OCI-LY3 (cell line): ENCODE data around the gene SCN1A.

Experiments
- H2AFZ ChIP-seq: fragments of 200-600, 300-600 bp; shearing (Covaris generic); 2 replicates; pipeline ENCODE4 v1.6.0; 2014; ENCODE audit warnings: antibody characterized with exemption, low read depth, low read length
- H3K27ac ChIP-seq: fragments of 200-600, 300-600 bp; sonication (generic); 2 replicates; pipeline ENCODE4 v1.5.1; 2014; ENCODE audit warnings: mild to moderate bottlenecking, low read length, moderate library complexity, mixed read lengths
- H3K27me3 ChIP-seq: fragments of 200-600, 300-600 bp; sonication (generic); 2 replicates; pipeline ENCODE4 v1.6.1; 2014; ENCODE audit warnings: low read depth, low read length, mixed read lengths
- H3K36me3 ChIP-seq: fragments of 200-600, 300-600 bp; sonication (generic); replicated peaks from 2 replicates; pipeline ENCODE3; 2014; ENCODE audit warnings: low read depth, low read length, mixed read lengths
- H3K4me1 ChIP-seq: fragments of 300-600, 200-600 bp; sonication (generic); 2 replicates; pipeline ENCODE4 v1.6.1; 2014; ENCODE audit warnings: low read length, mixed read lengths
- H3K4me2 ChIP-seq: fragments of 200-600, 300-600 bp; sonication (generic); 2 replicates; pipeline ENCODE4 v1.6.1; 2014; ENCODE audit warnings: low read length, mixed read lengths
- H3K4me3 ChIP-seq: fragments of 300-600, 200-600 bp; sonication (generic); 2 replicates; pipeline ENCODE4 v1.5.1; 2014; ENCODE audit warnings: antibody characterized with exemption, mild to moderate bottlenecking, low read length, moderate library complexity
- H3K79me2 ChIP-seq: fragments of 300-600, 200-600 bp; shearing (Covaris generic); 2 replicates; pipeline ENCODE4 v1.6.1; 2014; ENCODE audit warnings: mild to moderate bottlenecking, low read length, mixed read lengths
- H3K9ac ChIP-seq: fragments of 300-600, 200-600 bp; shearing (Covaris generic); 2 replicates; pipeline ENCODE4 v1.6.0; 2014; ENCODE audit warnings: mild to moderate bottlenecking, low read length, moderate library complexity
- H3K9me3 ChIP-seq: fragments of 200-600, 300-600 bp; shearing (Covaris generic); 2 replicates; pipeline ENCODE4 v1.6.1; 2014; ENCODE audit warnings: low read length, mixed read lengths; ENCODE audit not compliant: insufficient read depth
- H4K20me1 ChIP-seq: fragments of 200-600, 300-600 bp; sonication (generic); 2 replicates; pipeline ENCODE4 v1.6.1; 2016; ENCODE audit warnings: low read length, mixed read lengths; ENCODE audit not compliant: insufficient read depth
- EZH2phosphoT487 ChIP-seq: fragments of 200-600 bp; shearing (Covaris generic); IDR thresholded peaks from 2 replicates; pipeline ENCODE4 v1.6.1; 2018; ENCODE audit warnings: antibody characterized with exemption, mixed run types, low read depth
- TF ChIP-seq, protein P1 (sequence below): fragments of 200-600, 300-600 bp; sonication (generic); IDR thresholded peaks from 2 replicates; pipeline ENCODE4 v1.5.1; 2014; ENCODE audit warnings: antibody characterized with exemption, low read length, low read depth

Gene SCN1A

DNA sequence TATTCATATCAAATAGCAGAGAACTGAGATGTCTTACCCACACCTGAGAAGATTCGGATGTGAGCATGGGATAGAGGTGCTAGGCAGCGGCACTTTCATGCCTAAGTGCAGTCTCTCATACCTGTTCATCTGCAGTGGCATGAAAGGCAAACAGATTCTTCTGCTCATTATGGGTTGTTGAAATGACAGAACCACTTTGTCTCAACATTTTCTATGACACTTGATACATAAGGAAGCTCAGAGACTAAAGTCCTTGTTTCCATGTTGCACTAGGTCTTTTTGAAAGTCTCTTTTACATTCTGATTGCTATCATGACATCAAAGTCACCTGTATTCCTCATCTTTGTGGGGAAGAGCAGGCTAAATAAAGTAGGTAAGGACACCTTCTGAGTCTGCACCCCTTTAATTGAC, 8.0 kb upstream of the SCN1A start:
- H3K27ac ChIP-seq = no peak overlapping the region
- H3K4me3 ChIP-seq = no peak overlapping the region
- no peak overlapping the region for H3K4me2 ChIP-seq
- no peaks in the 10 kb centered on the region for H3K9me3 ChIP-seq
- H3K79me2 ChIP-seq = no peaks in the 10 kb centered on the region
- no peaks in the 10 kb centered on the region for H4K20me1 ChIP-seq
- H3K4me1 ChIP-seq = 0 out of 2 replicates have a peak, but pooled peaks cover 4% of the 10 kb centered on the region
- TF ChIP-seq EZH2phosphoT487 = no peak
- TF ChIP-seq, protein P1, sequence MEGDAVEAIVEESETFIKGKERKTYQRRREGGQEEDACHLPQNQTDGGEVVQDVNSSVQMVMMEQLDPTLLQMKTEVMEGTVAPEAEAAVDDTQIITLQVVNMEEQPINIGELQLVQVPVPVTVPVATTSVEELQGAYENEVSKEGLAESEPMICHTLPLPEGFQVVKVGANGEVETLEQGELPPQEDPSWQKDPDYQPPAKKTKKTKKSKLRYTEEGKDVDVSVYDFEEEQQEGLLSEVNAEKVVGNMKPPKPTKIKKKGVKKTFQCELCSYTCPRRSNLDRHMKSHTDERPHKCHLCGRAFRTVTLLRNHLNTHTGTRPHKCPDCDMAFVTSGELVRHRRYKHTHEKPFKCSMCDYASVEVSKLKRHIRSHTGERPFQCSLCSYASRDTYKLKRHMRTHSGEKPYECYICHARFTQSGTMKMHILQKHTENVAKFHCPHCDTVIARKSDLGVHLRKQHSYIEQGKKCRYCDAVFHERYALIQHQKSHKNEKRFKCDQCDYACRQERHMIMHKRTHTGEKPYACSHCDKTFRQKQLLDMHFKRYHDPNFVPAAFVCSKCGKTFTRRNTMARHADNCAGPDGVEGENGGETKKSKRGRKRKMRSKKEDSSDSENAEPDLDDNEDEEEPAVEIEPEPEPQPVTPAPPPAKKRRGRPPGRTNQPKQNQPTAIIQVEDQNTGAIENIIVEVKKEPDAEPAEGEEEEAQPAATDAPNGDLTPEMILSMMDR = no peak
- no peak overlapping the region for H2AFZ ChIP-seq
- no peak overlapping the region for H3K9ac ChIP-seq
- peaks cover 12% of the 10 kb centered on the region for H3K27me3 ChIP-seq
- H3K36me3 ChIP-seq = no peaks in the 10 kb centered on the region

DNA sequence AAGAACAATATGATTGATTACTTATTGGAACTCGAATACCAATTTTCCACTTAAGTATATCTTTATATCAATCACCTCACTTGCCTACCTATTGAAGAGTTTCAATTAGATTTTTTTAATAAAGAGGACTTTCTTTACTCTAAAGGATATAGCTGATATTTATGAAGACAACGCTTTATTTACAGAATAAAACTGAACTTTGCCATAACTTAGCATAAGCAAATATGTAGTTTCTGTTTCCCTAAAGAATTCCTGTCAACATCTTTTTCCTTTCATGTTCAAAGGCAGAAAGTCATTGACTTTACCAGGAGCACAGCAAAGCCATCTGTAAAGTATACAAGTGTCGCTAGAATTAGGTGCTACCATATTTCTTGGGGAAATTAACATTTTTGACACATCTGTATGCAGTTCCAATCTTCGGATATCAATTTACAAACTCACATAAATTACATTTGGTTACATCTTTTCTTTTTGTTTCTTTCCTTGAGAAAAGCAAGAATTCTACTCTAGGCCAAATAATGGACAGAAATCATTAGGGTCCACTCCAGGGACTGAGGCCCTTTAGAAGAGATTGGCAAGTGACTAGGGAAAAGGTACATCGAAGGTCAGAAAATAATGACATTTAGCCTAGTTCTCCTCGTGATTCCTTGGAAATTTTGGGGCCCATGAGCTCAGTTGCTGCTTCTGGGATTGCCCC, 7.5 kb upstream of the SCN1A start:
- H3K27ac ChIP-seq = no peak overlapping the region
- TF ChIP-seq EZH2phosphoT487 = no peak
- TF ChIP-seq, protein P1 = no peak
- H3K9ac ChIP-seq = no peak overlapping the region
- H3K4me1 ChIP-seq = no peaks in the 10 kb centered on the region
- H4K20me1 ChIP-seq = no peaks in the 10 kb centered on the region
- no peak overlapping the region for H2AFZ ChIP-seq
- no peaks in the 10 kb centered on the region for H3K79me2 ChIP-seq
- H3K4me3 ChIP-seq = no peak overlapping the region
- peaks cover 13% of the 10 kb centered on the region for H3K27me3 ChIP-seq
- H3K36me3 ChIP-seq = no peaks in the 10 kb centered on the region
- H3K9me3 ChIP-seq = no peaks in the 10 kb centered on the region
- H3K4me2 ChIP-seq = no peak overlapping the region

DNA sequence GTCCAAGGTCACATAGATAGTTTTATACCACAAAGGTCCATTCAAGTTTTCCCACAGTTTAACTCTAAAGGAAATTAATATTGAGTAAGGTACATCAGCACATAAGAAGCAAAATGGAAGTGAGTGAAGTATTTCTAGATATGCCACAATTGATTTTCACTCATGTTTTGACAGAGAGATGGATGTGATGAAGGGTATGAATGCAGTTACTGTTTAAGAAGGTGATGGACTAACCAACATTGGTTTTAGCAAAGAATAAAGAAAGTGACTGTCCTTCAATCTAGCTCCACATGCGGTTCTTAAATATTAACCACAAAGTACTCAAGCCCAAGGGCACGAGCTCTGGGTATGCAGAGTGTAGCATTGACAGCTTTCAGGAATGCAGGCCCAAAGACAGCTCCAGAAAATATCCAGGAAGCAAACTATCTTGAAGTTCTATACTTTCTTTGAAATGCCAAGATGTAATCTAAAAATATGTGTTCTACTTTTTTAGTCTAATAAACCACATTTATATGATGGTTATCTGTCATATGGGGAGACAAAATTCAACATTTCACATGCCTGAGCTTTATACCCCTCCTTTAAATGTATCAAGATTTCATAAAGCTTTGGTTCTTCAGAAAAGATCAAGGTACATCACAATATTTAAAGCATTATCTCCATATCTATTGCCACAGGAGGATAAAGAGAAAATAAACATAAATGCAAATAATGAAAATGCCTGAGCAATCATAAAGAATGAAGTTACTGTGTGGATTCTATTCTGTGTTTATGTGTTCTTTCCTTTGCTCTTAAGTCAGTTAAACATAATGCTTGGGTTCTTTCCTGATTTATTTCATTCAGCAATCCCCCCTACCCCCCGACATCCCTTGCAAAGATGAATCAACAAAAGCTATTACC, 6.7 kb upstream of the SCN1A start:
- H3K9ac ChIP-seq = no peak overlapping the region
- no peaks in the 10 kb centered on the region for H3K9me3 ChIP-seq
- no peak overlapping the region for H2AFZ ChIP-seq
- TF ChIP-seq, protein P1 = no peak
- TF ChIP-seq EZH2phosphoT487 = no peak
- H4K20me1 ChIP-seq = no peaks in the 10 kb centered on the region
- H3K27ac ChIP-seq = no peak overlapping the region
- no peaks in the 10 kb centered on the region for H3K36me3 ChIP-seq
- H3K27me3 ChIP-seq = peaks cover 19% of the 10 kb centered on the region
- H3K4me3 ChIP-seq = no peak overlapping the region
- H3K4me1 ChIP-seq = no peaks in the 10 kb centered on the region
- no peaks in the 10 kb centered on the region for H3K79me2 ChIP-seq
- no peak overlapping the region for H3K4me2 ChIP-seq

DNA sequence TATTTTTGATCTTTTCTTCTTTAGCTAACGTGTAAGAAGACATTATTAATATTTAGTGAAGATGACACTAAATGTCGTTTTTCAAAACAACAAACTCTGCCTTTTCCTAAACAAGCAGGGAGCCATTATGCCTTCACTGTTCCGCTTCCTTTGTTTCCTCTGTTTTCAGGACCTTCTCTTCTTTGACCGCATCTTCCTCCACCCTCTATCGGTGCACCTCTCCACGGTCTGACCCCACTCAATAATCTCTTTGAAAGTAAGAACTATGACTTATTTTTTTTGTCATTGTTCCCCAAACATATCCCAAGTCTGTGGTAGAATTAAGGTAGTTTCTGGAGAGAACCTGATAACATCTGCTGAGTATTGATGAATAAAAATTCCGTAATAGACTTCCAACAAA, 5.8 kb upstream of the SCN1A start:
- Histone ChIP-seq H4K20me1 (no peaks in the 10 kb centered on the region), H3K27ac (no peak overlapping the region), H3K4me3 (no peak overlapping the region), H3K4me1 (no peaks in the 10 kb centered on the region), H3K9ac (no peak overlapping the region), H2AFZ (no peak overlapping the region), H3K36me3 (no peaks in the 10 kb centered on the region), H3K9me3 (no peaks in the 10 kb centered on the region), H3K79me2 (no peaks in the 10 kb centered on the region), H3K4me2 (no peak overlapping the region), H3K27me3 (peaks cover 19% of the 10 kb centered on the region)
- no peak for TF ChIP-seq EZH2phosphoT487
- TF ChIP-seq, protein P1 = no peak
